ENCODE measurements around the gene PES1. TPM values are rescaled to one million over a fixed set of nuclear protein-coding genes. Genes with fewer than 3 reads are reported as not detected.
"Not testable (repeated sequence)": the region's sequence is repeated elsewhere in the genome, so short reads cannot be mapped to it uniquely, and the experiment has no call there.

PES1 gene
- total RNA-seq, 1 donor = 131 TPM

- no peak for DNase-seq (ENCODE audit: low read depth in 2 of 3, low spot score in 2 of 3)
Measured at GRCh38 chr22:30578481-30578880, 13.2 kb downstream of the PES1 start.

- DNase-seq (ENCODE audit: low read depth in 2 of 3, low spot score in 2 of 3) = no peak
Measured at GRCh38 chr22:30575859-30576258, 15.9 kb downstream of the PES1 start.

- DNase-seq (ENCODE audit: low read depth in 2 of 3, low spot score in 2 of 3) = no peak
Measured at GRCh38 chr22:30574997-30575671, 16.6 kb downstream of the PES1 start.

- no peak for DNase-seq (ENCODE audit: low read depth in 2 of 3, low spot score in 2 of 3)
Measured at GRCh38 chr22:30574095-30574981, 17.4 kb downstream of the PES1 start, which contains the start of gene GAL3ST1. Gene GAL3ST1 (minus strand): TSS chr22:30574665. CDS start chr22:30557392, 17,273 bp downstream.

GRCh38 chr22:30573594-30574094, 18.1 kb downstream of the PES1 start:
- DNase-seq (ENCODE audit: low read depth in 2 of 3, low spot score in 2 of 3) = no peak

- DNase-seq (ENCODE audit: low read depth in 2 of 3, low spot score in 2 of 3) = no peak
Measured at GRCh38 chr22:30572840-30573593, 18.7 kb downstream of the PES1 start.

- no peak for DNase-seq (ENCODE audit: low read depth in 2 of 3, low spot score in 2 of 3)
Measured at GRCh38 chr22:30572210-30572609, 19.5 kb downstream of the PES1 start.

GRCh38 chr22:30569674-30570202, 22.0 kb downstream of the PES1 start:
- no peak for DNase-seq (ENCODE audit: low read depth in 2 of 3, low spot score in 2 of 3)

GRCh38 chr22:30568137-30568805, 23.4 kb downstream of the PES1 start:
- no peak for DNase-seq (ENCODE audit: low read depth in 2 of 3, low spot score in 2 of 3)

- not testable (repeated sequence) for DNase-seq (ENCODE audit: low read depth in 2 of 3, low spot score in 2 of 3)
Measured at GRCh38 chr22:30567277-30567676, 24.4 kb downstream of the PES1 start.

GRCh38 chr22:30566125-30566524, 25.6 kb downstream of the PES1 start:
- no peak for DNase-seq (ENCODE audit: low read depth in 2 of 3, low spot score in 2 of 3)

- DNase-seq (ENCODE audit: low read depth in 2 of 3, low spot score in 2 of 3) = no peak
Measured at GRCh38 chr22:30565341-30565740, 26.4 kb downstream of the PES1 start.

- no peak for DNase-seq (ENCODE audit: low read depth in 2 of 3, low spot score in 2 of 3)
Measured at GRCh38 chr22:30564761-30565119, 27.0 kb downstream of the PES1 start.

- no peak for DNase-seq (ENCODE audit: low read depth in 2 of 3, low spot score in 2 of 3)
Measured at GRCh38 chr22:30564045-30564760, 27.5 kb downstream of the PES1 start.

GRCh38 chr22:30562366-30562765, 29.3 kb downstream of the PES1 start:
- no peak for DNase-seq (ENCODE audit: low read depth in 2 of 3, low spot score in 2 of 3)

- no peak for DNase-seq (ENCODE audit: low read depth in 2 of 3, low spot score in 2 of 3)
Measured at GRCh38 chr22:30561402-30562189, 30.1 kb downstream of the PES1 start.

- DNase-seq (ENCODE audit: low read depth in 2 of 3, low spot score in 2 of 3) = not testable (repeated sequence)
Measured at GRCh38 chr22:30560643-30561202, 31.0 kb downstream of the PES1 start.

- DNase-seq (ENCODE audit: low read depth in 2 of 3, low spot score in 2 of 3) = no peak
Measured at GRCh38 chr22:30559889-30560288, 31.8 kb downstream of the PES1 start.

All from hematopoietic multipotent progenitor cell (in vitro differentiated cells).